ENCODE data around the gene SNRK.

Gene SNRK

DNA sequence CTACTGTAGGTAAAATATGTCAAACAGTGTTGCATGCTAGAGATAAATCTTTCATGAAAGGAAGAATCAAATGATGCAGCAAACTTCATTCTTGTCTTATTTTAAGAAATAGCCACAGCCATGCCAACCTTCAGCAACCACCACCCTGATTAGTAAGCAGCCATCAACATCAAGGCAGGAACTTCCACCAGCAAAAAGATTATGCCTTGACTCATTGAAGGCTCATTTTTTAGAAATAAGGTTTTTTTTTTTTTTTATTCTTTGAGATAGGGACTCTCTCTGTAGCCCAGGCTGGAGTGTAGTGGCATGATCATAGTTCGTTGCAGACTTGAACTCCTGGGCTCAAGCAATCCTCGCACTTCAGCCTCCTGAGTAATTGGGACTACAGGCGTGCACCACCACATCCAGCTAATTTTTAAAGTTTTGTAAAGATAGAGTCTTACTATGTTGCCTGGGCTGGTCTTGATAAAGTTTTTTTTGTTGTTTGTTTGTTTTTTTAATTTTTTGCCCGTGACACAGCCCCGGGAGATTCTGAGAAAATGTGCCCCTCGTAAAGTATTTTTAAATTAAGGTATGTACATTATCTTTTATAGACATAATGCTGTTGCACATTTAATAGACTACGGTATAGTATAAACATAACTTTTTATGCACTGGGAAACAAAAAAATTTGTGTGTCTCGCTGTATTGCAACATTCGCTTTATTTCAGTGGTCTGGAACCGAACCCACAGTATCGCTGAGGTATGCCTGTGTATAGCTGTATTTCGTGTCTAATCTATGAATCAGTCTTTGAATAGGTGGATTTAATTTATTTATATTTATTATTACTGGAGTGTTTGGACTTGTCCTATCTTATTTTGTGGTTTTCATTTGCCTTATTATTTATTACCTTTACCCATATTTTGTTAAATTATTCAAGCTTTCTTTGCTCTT is 23.3 kb downstream of the SNRK start:
- DNase-seq (ENCODE audit: low read depth): peak; percentile 79

DNA sequence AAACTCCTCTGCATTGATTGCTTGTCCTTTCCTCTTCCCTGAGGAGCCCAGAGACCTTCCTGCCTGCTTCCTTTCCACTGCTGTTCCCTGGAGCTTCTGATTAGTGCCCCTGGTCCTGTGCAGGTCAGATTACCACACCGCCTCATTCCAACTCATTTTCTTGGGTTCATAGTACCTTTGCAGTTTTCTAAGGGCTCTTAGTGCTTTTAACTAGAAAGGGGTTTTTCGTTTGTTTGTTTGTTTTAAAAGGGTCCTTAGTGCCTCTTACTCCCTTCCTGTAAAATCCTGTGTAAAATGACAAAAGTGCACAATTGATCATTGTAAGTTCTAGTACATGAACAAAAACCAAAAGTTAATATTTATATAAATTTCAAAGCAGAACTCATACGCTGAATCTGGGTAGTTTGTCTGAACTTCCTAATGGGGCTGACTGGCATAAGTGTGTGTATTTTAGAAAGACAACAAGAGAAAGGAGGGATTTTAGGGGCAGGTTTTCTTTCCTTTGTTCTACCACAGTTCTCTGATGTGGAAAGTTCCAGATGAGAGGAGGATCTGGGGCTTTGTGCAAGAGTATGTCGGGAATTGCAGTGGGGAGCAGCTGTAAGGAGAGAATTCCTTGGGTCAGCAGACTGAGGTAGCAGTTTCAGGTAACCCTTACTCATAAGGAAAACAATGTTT is 30.6 kb downstream of the SNRK start:
- DNase-seq (ENCODE audit: low read depth): no peak

DNA sequence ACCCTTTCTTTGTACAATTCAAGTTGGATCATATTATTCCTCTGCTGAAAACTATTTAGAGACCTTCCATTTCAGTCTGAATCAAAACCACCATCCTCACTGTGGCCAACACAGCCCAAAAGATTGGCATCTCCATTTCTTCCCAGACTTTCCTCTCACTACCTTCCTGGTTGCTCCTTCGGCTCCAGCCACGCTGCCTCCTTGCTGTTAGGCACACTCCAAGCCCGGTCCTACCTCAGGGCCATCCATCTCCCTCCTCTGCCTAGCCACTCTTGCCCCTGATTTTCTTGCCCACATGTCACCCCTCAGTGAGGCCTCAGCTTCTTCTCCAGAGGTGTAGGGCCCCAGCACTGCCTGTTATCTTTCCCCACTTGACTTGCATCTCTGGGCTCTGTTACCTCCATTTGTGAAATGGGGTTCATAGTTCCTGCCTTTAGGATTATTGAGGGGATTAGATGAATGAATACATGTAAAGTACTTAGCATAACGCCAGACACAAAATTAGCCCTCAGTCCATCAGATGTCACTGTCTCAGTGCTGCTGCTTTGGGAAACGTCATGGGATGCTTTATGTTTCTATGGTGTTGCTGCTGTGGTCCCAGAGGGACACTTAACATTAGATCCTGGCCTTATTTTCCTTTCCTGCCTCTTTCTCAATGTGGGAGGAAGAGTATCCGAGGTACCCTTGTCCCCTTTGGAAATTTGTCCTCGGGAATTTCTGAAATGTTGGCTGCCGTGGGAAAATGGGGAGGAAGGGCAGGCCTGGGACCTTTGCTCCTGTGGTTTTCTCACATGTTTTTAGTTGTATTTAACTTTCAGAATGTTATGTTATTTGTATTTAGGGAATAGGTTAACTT is 31.3 kb downstream of the SNRK start:
- no peak for DNase-seq (ENCODE audit: low read depth)

DNA sequence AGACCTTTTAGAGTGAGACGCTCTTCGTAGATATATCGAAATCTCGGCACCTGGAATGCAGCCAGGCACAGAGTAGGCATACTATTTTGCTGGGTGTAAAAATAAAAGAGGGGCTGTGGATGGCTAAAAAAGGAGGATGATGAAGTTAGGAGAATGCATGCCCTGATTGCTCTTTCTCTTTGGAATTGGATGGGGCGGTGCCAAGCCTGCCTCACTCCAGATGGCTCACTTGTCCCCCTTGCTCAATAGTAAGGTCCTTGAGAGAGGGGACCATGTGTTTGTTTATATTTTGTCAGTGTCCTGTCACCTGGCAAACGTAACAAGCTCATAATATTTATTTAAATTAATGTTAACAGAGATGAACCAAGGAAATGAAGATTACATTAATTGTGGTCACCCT is 33.0 kb downstream of the SNRK start:
- no peak for DNase-seq (ENCODE audit: low read depth)

DNA sequence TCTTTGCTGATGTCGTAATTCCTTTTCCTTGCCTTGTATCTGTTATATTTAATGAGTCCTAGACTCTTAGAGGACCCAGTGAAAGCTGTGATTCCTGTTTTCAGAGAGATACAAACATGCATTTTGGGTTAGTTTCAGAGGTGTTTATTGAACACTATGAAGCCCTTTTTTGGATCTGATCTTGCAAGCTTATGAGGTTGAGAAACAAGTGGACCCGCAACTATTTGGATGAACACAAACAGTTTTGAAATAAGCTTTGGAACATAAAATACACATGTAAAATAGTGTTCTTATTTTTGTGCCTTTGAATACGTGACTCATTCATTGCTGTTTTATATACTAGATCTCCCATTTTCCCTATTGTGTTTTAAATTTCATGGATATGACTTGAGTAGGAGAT is 33.5 kb downstream of the SNRK start:
- DNase-seq (ENCODE audit: low read depth): no peak

DNA sequence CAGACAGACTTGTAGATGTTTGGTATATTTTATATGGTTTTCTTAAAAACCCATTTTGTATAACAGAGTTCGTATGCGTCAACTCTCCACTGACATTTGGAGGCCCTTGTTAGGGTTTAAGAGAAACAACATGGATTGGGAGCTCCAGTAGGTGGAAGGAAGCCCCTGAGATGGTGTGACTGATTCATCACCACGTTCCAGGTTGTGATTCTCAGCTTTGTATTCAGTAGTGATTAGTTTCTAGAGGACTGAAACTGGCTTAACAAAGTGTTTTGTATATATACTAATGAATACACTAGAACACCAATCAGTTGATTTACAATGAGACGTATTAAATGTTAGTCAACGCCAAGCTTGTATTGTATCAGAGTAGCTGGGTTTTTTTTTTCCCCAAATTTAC is 33.9 kb downstream of the SNRK start:
- no peak for DNase-seq (ENCODE audit: low read depth)

DNA sequence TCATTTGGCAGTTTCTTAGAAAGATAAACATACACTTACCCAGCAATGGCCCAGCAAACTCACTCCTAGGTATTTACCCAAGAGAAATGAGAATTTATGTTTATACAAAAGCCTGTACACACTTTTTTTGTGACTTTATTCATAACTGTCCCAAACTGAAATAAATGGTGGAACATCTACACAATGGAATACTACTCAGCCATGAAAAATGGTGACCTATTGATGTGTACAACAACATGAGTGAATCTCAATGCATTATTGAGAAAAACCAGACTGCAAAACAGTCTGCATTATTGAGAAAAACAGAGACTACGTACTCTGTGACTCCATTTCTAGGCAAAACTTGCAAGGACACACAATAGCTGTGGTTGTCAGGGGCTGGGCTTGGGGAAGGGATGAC is 37.2 kb downstream of the SNRK start:
- DNase-seq (ENCODE audit: low read depth): no peak

DNA sequence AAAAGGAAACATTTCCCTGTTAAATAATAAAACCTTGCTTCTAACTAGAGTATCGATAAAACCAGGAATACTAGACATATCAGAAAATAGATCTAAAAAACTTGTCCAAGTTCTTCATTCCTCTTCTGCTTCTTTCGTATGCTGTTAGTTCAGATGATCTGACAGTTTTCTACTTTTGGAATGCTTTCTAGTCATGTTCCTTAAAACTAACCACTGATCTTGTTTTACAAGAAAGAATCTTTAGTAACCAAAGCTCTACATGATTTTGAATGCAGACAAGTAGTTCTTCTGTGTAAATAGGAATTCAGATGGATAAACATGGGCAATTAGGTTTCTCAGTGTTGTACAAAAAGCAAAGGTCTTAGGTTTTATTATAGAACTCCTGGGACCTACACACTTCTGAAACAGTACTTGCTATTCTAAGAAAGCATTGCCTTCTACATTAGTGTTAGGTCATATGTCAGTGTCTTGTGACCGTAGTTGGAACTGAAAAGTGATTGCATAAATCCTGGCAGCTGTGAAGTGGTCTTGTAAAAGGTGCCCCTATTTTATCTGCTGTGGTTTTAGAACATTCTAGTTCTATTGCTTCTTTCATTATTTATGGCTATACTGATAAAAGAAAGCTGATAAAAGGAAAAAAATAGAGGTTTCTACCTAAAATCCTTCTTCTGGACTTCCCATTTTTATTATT is 40.7 kb downstream of the SNRK start:
- peak; percentile 42 for DNase-seq (ENCODE audit: low read depth)

DNA sequence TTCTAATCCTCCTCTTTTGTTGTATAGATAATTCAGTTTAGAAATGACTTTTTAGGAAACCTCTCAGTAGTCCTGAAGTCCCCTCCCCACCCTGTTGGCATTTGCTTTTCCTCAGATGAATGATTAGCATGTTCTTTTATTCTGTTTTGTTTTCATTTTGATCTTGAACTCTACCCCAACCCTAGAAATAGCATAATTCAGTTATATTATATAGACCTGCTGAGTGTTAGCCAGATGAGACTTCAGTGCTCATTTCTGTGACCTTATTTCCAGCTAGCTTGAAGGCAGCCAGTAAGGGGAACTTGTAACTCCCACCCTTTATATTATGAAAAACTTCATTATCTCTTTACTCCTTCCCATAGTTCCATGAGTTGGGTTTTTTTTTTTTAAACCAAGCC is 41.2 kb downstream of the SNRK start:
- DNase-seq (ENCODE audit: low read depth): no peak

DNA sequence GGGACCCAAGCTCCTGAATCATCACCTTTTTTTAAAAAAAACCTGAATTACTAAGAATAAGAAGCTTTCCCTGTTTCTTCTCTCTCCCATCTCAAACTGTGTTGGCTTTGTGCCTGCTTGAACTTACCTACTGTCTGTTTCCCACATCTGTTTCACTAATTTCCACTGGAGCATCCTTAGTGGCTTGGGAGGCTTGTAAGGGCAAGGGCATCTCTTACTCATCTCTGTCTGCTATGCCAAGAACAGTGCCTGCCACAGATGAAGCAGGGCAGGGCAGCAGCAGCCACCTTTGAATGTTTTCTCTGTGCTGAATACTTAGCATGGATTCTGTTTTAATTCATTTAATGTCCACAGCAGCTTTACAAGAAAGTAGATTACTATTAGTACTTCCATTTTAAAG is 42.3 kb downstream of the SNRK start:
- no peak for DNase-seq (ENCODE audit: low read depth)

DNA sequence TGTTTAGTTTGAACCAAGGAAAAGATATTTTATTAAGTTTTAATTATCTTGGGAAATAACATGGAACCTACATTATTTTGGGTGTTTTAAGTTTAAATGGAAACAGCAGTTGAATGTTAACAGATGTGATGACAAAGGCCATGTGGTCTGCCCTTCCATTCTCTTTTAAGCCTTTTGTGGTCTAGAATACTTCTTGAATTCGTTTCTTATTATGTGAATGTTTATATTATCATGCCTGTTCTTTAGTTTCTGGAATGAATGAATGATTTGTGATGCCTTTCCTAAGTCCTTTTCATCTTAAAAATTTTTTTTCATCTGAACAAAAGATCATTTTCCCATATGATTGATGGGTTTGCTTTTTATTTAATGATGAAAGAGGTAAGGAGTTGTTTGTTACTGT is 44.6 kb downstream of the SNRK start:
- peak; percentile 52 for DNase-seq (ENCODE audit: low read depth)

DNA sequence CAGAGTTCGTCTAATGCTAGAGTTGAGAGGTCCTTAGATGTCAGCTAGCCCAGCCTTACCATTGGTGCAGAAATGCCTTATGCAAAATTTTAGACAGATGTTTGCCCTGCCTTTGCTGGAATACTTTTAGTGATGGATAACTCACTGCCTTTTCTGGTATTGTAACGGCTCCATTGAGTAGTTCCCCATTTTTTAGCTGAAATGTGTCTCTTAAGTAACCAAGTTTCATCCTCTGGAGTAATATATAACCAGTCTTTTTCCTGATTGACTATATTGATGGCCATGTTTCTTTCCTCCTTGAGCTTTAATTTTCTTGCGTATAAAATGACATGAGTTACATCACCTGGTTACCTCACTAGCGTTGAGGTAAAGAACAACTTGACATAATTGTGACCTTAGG is 45.0 kb downstream of the SNRK start:
- DNase-seq (ENCODE audit: low read depth): no peak

DNA sequence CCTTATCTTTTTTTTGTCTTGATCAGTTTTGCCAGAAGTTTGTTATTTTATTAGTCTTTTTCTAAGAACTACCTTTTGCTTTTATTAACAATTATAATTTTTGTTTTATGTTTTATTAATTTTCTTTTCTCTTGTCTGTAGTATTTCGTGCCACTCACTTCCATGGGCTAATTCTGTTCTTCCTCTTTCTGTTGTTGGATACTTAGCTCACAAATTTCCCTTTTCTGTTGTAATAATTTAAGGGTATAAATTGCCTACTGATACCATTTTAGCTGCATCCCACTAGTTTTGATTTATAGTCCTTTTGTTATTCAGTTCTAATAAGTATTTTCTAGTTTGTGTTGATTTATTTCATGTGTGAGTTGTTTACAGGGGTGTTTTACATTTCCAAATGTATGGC is 48.6 kb downstream of the SNRK start:
- DNase-seq (ENCODE audit: low read depth): no peak

DNA sequence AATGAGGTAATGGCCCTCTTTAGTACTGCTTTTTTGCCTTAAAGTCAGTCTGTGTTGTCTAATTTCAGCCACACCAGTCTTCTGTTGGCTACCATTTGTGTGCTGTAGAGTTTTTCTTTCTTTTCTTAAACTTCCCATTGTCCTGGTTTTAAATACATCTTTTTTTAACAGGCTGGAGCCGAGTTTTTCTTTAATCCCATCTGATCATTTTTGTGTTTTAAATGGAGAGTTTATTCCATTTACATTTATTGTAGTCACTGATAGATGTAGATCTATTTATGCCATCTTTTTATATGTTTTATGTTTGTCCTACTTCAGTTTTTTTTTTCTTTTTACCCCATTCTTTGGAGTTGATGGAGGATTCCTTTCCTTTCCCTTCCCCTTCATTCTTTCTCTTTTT is 49.5 kb downstream of the SNRK start:
- DNase-seq (ENCODE audit: low read depth): no peak

DNA sequence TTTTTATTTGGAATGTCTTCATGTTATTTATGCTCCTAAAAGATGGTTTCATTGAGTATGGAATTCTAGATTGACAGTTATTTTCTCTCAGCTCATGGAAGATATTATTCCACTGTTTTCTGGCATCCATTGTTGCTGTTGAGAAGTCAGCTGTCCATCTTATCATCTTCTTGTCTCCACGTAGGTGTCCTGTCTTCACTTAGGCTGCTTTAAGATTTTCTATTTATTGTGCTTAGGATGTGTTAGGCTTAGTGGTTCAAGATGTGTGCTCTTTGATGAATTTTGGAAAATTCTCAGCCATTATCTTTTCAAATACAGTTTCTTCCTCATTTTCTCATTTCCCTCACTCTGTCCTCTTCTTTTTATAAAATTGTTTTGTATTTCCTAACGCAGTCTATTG is 52.0 kb downstream of the SNRK start:
- DNase-seq (ENCODE audit: low read depth): no peak

DNA sequence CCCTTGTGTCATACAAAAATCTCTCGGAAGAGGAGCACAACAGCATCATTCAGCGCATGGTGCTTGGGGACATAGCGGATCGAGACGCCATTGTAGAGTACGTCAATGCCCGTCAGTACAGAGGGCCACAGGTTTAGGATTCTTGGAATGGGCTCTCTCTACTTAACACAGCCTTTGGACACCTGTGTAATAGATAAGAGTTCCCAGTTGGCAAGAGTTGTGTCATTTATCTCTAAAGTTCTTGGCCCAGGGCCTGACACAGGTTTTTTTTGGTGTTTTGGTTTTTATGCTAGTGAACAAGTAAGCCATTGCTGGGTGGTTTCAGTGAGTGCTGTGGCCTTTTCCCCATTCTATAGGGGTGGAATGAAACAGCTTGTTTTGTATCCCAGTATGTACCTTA is 54.1 kb downstream of the SNRK start:
- no peak for DNase-seq (ENCODE audit: low read depth)

DNA sequence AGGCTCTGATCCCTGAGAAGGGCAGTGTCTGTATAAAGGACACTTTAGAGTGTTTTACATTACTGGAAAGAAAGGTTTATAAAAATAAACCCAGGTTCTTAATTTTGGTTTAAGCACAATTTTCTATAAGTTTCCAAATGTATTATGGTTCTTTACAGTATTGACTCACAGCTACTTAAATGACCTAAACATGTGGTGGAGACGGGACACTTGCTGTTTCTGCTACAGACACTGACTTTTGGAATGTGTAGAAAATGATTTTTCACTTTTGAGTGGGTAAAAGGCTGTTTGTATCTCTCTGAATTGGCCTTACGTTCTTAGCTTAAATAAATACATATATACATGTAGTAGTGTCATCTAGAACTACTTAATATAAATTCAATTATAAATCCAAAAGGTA is 55.4 kb downstream of the SNRK start:
- no peak for DNase-seq (ENCODE audit: low read depth)

DNA sequence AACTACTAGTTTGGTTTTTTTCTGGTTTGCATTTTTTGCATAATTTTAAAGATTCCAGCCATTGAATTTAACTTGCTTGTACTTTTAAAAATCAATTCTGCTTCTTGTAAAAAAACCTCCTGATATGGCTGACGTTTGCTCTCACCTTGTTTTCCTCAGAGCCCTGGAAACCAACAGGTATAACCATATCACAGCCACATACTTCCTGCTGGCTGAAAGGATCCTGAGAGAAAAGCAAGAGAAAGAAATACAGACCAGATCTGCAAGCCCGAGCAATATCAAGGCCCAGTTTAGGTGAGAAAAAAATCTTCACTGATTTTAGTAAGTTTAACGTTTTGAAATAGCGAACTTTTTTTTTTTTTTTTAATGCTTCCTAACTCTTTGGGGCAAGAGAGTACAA is 56.8 kb downstream of the SNRK start:
- DNase-seq (ENCODE audit: low read depth): no peak

DNA sequence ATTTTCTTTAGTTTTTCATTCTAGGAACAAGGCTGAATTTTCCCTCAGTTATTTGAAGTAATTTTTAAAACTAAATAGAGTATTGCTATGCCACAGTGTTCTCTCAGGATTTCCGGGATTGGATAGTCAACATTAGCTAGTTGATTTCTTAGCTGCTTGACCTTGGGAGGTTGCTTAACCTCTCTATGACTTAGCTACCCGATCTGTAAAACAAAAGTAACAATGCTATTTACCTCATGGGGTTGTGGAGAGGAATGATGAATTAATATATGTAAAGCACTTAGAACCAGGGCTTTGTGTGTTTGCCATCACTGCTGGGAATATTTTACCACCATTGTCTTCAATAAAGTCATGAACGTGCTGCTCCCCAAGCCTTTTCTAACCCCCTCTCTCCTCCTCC is 57.5 kb downstream of the SNRK start:
- DNase-seq (ENCODE audit: low read depth): peak; percentile 43

DNA sequence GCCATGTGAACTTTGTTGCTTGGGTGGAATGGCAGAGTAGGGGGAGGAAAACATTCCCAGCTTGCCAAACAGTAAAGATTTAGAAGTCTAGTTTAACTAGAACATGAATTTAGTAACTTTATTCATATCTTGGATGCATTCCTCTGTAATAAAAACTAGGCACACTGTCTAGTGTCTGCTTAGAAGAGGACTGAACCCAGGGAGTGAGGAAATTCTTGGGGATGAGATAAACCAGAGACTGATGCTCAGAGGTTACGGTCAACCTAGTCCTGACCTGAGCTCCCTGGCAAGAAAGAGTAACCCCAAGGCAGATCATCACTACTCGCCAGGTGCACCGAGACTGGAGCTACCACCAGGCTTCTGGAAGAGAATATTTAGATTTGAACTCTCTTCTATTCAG is 58.2 kb downstream of the SNRK start:
- no peak for DNase-seq (ENCODE audit: low read depth)

DNA sequence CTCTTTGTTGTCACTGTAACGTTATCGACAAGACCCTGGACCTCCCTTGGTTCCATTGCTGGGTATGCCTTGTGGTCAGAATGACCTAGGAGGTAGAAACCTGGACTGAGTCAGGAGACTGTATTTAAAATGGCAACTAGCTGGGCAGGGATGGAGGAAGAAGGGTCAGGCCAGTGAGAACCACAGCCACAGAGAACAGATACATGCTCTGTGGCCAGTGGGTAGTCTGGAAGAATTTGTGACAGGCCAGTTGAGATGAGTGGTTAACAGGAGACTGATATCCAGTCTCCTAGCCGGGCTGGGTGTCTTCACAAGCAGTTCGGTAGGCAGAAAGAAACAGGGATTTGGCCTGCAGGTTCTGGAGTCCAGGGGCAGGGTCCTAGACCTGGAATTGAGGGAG is 58.9 kb downstream of the SNRK start:
- DNase-seq (ENCODE audit: low read depth): no peak

DNA sequence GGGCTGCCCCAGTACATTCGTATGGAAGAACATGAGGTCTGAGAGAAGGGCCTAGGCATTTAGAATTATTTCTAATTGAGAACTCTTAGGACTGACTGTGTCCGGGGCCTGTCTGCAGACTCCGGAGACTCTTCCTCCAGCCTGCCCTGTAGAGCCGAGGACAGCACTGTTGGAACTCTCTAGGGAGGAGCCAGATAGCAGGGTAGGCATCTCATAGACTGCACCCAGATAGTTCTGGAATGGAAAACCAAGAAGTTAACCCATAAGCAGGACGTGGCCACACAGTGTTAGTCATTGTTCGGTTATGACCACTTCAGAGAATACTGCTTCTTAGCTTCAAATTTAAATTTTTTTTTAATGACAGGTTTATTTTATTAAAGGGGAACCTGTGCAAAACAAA is 59.5 kb downstream of the SNRK start:
- peak; percentile 83 for DNase-seq (ENCODE audit: low read depth)

Measured in iris pigment epithelial cell (primary cell).